HuH-7.5 (cell line): ENCODE results near the gene UNC13A.
A peak's percentile ranks its signal among the peaks of the same experiment; 100 is the strongest.
"Not testable (repeated sequence)": the region's sequence is repeated elsewhere in the genome, so short reads cannot be mapped to it uniquely, and the experiment has no call there.

Experiments
- DNase-seq: peaks from one replicate; pipeline ENCODE4 v3.0.0; 2011; ENCODE audit warnings: low spot score

Gene UNC13A

DNA sequence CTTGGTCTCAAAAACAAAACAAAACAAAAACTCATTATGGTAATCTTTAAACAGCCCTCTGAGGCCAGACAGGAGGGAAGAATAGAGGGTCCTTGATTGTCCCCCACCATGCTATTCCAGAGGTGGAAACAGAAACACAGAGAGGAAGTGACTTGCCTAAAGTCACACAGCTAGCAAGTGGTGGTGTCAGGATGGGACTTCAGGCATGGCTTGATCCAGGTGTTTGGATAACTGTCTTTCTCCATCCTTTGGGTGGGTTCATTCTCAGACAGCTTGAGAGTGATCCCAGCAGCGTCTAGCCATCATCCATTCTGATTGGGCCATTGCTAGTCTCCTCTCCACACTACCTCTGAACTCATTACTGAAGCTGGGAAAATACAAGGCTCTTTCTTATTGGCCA lies 120.2 kb downstream of the UNC13A start:
- no peak for DNase-seq

DNA sequence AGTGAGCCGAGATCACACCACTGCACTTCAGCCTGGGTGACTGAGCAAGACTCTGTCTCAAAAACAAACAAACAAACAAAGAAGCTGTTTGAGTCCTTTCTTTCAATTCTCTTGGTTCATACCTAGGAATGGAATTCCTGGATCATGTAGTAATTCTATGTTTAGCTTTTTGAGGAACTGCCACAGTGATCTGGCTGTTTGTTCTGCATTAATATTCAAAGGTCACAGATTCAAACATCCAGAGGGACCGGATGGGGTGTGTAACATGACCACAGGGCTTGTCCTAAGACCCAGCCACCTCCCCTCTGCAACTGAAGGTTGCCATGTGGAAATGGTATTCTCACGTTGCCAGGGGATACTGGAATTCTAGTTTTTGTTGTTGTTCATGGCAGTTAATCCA lies 122.5 kb downstream of the UNC13A start:
- no peak for DNase-seq

DNA sequence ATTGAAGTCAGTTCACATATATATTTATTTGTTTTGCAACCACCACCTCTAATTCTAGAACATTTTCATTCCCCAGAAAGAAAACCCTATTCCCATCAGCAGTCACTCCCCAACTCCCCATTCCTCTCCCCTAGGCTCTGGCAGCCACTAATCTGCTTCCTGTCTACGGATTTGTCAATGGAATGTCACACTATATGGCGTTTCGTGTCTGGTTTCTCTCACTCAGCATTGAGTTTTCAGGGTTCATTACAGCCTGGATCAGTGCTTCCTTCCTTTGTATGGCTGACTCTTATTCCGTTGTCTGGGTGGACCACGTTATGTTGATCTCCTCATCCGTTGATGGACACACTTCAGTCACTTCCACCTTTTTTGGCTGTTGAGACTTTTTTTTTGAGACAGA lies 123.4 kb downstream of the UNC13A start:
- no peak for DNase-seq

DNA sequence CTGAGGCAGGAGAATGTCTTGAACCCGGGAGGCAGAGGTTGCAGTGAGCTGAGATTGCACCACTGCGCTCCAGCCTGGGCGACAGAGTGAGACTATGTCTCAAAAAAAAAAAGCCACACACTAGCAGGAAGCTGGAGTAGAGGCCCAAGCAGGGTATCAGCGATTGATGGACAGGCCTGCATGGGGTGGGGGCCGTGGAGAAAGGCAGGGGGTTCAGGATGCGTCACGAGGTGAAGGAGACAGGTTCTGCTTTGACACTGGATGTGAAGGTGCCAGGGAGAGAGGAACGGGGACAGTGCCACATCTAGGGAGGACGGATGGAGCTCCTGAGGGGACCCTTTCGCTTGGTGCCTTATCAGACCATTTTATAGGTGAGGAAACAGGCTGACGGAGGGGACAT lies 125.6 kb downstream of the UNC13A start:
- no peak for DNase-seq

DNA sequence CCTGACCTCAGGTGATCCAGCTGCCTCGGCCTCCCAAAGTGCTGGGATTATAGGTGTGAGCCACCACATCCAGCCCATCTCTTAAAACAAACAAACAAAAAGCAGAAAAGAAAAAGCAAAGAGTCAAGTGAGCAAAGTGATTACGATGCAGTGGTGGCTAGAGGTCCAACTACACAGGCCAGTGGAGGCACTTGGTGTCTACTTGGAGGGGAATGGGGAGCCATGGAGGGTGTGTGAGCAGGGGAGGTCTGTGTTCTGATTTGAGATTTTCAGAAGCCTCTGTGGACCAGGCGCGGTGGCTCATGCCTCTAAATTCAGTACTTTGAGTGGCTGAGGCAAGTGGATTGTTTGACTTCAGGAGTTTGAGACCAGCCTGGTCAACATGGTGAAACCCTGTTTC lies 126.1 kb downstream of the UNC13A start:
- no peak for DNase-seq

DNA sequence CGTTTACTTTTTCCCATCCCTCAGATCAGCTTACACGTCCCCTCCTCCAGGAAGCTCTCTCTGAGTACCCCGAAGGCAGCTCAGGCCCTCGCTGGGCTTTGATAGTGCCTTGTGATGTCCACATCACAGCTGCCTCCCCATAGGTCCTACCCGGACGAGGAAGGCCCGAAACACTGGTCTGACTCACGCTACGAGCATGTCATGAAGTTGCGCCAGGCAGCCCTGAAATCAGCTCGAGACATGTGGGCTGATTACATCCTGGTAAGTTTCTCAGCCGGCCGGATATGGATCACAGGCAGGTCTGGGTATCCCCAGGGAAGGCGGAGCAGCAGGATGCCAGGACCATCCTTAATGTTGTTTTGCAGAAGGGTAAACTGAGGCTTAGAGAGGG lies 128.0 kb downstream of the UNC13A start:
- no peak for DNase-seq

DNA sequence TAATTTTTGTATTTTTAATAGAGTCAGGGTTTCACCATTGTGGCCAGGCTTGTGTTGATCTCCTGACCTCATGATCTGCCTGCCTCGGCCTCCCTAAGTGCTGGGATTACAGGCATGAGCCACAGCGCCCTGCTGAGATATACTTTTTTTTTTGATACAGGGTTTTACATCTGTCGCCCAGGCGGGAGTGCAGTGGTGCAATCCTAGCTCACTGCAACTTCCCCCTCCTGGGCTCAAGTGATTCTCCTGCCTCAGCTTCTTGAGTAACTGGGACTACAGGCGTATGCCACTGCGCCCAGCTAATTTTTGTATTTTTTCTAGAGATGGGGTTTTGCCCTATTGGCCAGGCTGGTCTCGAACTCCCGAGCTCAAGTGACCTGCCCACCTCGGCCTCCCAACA lies 130.7 kb downstream of the UNC13A start:
- no peak for DNase-seq

DNA sequence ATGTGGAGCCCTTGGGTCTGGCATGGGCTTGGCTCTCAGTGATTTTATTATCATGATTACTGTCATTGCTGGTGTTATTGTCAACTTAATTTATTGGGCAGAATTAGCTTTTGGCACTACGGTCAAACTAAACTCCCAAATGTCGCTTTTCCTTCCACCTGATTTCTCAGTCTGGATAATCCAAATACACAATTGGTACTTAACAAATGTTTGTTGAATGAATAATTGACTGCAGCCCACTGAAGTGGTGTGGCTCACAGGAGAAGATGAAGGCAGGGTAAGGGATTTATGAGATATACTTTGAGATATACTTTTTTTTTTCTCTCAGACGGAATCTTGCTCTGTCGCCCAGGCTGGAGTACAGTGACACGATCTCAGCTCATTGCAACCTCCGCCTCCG lies 131.2 kb downstream of the UNC13A start:
- no peak for DNase-seq

DNA sequence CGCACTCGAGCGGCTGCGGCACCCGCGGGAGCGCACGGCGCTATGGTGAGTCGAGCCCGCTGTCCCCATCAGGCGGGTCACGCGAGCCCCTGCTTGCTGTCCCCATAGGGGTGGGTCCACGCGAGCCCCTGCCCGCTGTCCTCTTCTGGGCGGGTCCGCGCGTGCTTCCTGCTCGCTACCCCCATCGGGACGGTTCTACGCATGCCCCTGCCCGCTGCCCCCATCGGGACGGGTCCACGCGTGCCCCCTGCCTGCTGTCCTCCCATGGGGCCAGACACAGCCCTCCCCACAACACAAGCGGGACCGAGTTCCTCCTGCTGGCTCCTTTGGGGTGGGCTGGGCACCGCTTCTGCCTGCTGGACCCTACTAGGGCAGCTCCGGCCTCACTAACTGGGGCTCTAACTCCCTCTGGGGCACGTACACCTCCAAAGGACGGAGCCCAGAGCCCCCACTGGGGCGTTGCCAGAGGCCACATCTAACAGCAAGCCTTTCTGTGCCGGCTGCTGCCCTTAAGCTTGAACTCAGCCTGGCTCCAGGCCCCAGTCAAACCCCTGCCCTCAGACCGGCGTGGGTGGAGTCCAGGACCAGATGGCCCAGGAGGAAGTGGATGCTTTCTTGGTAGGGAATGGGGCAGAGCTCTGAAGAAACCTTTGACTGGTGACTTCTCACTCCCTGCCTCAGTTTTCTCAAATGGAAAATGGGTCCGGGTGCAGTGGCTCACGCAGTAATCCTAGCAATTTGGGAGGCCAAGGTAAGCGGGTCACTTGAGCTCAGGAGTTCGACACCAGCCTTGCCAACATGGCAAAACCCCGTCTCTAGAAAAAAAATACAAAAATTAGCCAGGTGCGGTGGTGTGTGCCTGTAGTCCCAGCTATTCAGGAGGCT lies 132.0 kb downstream of the UNC13A start:
- DNase-seq, result peak; percentile 52

DNA sequence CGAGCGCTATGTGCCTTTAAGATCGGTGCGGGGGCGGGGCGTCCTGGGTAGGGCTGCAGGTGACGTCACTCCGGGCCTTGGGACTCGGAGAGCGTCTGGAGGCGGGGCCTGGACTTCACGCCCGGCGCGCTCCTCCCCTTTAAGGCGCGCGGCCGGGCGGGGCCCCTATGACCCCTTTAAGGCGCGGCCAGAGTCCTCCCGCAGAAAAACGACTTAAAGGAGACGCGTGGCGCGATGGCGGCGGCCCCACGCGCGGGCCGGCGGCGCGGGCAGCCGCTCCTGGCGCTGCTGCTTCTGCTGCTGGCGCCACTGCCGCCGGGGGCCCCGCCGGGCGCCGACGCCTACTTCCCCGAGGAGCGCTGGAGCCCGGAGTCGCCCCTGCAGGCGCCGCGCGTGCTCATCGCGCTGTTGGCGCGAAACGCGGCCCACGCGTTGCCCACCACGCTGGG lies 132.7 kb downstream of the UNC13A start, which contains the start of gene COLGALT1:
TSS of gene COLGALT1 (plus strand) at position 170 of the 449 bp plus-strand sequence. CDS start at position 235, 65 bp downstream.
- DNase-seq, result peak; percentile 96

DNA sequence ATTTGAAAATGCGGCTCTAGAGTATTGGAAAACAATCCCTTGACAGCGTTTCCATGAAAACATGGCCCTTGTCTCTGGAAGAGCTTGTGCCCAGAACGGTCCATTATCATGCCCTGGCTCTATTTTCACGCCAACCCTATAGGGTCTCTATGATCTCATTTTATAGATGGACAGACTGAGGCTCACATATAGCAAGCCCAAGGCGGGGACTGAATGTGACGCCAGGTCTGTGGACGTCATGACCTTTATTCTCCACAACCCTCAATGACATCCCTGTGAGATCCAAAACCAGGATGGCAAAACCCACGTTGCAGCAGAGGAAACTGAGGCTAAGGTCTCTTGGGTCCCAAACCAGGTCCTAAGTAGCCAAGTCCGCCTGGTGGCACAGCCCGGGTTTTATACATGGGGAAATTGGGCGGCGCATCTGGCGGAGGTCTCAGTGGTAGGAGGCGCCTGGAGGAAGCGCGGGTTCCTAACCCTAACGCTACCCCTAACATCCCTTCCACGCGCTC lies 133.1 kb downstream of the UNC13A start:
- DNase-seq, result no peak

DNA sequence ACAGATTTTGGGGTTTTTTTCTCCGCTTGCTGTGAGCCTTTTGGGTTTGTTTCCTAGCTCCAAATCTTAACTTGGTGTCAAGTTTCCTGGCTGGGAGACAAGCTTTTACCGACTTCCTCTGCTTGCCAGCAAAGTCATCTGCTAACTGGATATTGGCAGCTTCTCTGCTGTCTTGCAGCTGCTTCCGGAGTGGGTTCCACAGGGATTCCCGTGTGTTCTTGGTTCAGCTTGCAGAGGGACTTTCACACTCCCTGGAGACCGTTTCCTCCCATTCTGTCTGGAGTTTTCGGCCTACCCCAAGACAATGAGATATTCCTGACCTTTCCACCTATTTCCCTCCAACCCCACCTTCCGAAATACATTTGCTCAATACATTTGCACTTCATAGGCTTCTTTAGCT lies 134.9 kb downstream of the UNC13A start:
- DNase-seq, result no peak

DNA sequence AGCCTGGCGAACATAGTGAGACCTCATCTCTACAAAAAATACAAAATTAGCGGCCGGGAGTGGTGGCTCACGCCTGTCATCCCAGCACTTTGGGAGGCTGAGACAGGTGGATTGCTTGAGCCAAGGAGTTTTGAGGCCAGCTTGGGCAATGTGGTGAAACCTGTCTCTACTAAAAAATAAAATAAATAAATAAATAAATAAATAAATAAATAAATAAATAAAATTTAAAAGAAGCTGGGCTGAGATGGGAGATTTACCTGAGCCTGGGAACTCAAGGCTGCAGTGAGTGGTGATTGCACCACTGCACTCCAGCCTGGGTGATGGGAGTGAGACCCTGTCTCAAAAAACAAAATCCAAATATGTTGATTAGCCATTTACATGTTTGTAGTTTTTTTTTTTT lies 135.4 kb downstream of the UNC13A start:
- not testable (repeated sequence) for DNase-seq
